Measurements from ENCODE around the gene PLCB1.

PLCB1 gene

DNA sequence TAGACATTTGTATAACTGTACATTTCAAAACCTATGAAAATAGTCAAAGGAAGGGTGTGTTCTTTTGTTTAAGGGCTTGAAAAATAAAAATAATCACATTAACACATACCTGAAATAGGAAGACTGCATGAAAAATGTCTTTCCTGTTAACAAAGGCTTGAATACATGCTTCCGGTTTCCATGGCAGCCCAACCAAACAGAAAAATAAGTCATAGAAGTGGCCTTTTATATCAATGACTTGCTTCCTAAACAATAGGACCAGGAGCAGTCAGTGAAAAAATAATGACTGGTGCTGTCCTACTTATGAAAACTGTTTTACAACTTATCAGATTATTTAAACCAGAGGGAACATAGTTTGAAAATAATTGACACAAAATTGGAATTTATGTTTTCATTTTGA, 524.3 kb downstream of the PLCB1 start:
- no peak for TF ChIP-seq CTCF (IDR thresholded peaks at IDR 0.05)
- no peak overlapping the region for H3K4me3 ChIP-seq
- DNase-seq (ENCODE audit: low spot score), result no peak
- H3K27ac ChIP-seq, result no peak overlapping the region

DNA sequence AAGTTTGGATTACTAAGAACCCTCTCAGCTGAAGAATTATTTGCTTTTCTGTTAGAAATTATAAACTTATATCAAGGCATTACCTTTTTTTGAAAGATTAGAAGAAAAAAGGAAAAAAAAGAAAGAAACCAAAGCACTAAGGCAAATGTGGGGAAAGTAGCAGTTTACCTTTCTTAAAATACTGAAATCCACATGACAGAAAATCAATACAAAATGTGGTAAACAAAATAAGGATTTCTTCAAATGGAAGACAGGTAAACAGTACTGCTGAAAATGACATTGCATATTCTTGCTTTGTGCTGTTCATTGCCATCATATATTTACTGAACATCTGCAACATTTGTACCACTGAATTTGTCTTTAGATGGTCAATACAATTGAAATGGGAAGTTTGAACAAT, 525.6 kb downstream of the PLCB1 start:
- no peak for TF ChIP-seq CTCF (IDR thresholded peaks at IDR 0.05)
- DNase-seq (ENCODE audit: low spot score), result no peak
- no peak overlapping the region for H3K27ac ChIP-seq
- no peak overlapping the region for H3K4me3 ChIP-seq

- TF ChIP-seq CTCF (IDR thresholded peaks at IDR 0.05), result no peak
- H3K4me3 ChIP-seq, result no peak overlapping the region
- DNase-seq (ENCODE audit: low spot score), result no peak
- no peak overlapping the region for H3K27ac ChIP-seq
These were observed 526.0 kb downstream of the PLCB1 start for GRCh38 chr20:8658103-8658502.

GRCh38 chr20:8661229-8661952, 529.3 kb downstream of the PLCB1 start:
- Histone ChIP-seq H3K4me3 (no peak overlapping the region), H3K27ac (no peak overlapping the region)
- no peak for DNase-seq (ENCODE audit: low spot score)
- TF ChIP-seq CTCF (IDR thresholded peaks at IDR 0.05), result no peak

- no peak for TF ChIP-seq CTCF (IDR thresholded peaks at IDR 0.05)
- H3K27ac ChIP-seq, result no peak overlapping the region
- no peak for DNase-seq (ENCODE audit: low spot score)
- no peak overlapping the region for H3K4me3 ChIP-seq
These were observed 530.4 kb downstream of the PLCB1 start for GRCh38 chr20:8662433-8662954.

- no peak for TF ChIP-seq CTCF (IDR thresholded peaks at IDR 0.05)
- no peak for DNase-seq (ENCODE audit: low spot score)
- H3K4me3 ChIP-seq, result no peak overlapping the region
- no peak overlapping the region for H3K27ac ChIP-seq
These were observed 531.4 kb downstream of the PLCB1 start for GRCh38 chr20:8663424-8663823.

- no peak for DNase-seq (ENCODE audit: low spot score)
- no peak for TF ChIP-seq CTCF (IDR thresholded peaks at IDR 0.05)
- Histone ChIP-seq H3K27ac (no peak overlapping the region), H3K4me3 (no peak overlapping the region)
These were observed 532.7 kb downstream of the PLCB1 start for GRCh38 chr20:8664778-8665177.
